DND-41 (cell line): ENCODE results near the gene FAM20C.

ENCODE experiments used
- EZH2 ChIP-seq: IDR thresholded peaks from 3 replicates; pipeline ENCODE4 v1.6.1; 2012; ENCODE audit warnings: borderline replicate concordance, low read depth, mild to moderate bottlenecking, moderate library complexity, low read length, inconsistent platforms; ENCODE audit not compliant: severe bottlenecking
- TF ChIP-seq, protein P1 (sequence below): IDR thresholded peaks from 2 replicates; pipeline ENCODE4 v1.5.1; 2012; ENCODE audit warnings: borderline replicate concordance, low read length, moderate library complexity, mild to moderate bottlenecking; ENCODE audit not compliant: poor library complexity, severe bottlenecking; ENCODE audit errors: extremely low read depth

DNA sequence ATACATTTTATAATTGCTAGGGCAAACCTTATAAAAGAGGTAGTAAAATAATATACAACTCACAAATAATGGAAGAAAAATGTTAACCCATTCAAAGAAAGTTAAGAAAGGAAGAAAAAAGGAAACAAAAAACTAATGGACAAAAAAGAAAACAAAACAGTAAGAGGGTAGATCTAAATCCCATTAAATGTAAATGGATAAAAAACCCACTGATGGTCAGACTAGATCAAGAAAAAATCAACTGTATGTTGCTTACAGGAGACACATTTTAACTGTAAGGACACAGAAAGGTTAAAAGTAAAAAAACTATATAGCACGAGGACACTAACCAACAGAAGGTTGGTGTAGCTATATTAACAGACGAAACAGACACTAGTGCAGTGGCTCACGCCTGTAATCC, 115.6 kb downstream of the FAM20C start:
- TF ChIP-seq, protein P1, sequence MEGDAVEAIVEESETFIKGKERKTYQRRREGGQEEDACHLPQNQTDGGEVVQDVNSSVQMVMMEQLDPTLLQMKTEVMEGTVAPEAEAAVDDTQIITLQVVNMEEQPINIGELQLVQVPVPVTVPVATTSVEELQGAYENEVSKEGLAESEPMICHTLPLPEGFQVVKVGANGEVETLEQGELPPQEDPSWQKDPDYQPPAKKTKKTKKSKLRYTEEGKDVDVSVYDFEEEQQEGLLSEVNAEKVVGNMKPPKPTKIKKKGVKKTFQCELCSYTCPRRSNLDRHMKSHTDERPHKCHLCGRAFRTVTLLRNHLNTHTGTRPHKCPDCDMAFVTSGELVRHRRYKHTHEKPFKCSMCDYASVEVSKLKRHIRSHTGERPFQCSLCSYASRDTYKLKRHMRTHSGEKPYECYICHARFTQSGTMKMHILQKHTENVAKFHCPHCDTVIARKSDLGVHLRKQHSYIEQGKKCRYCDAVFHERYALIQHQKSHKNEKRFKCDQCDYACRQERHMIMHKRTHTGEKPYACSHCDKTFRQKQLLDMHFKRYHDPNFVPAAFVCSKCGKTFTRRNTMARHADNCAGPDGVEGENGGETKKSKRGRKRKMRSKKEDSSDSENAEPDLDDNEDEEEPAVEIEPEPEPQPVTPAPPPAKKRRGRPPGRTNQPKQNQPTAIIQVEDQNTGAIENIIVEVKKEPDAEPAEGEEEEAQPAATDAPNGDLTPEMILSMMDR: no peak
- no peak for TF ChIP-seq EZH2
